Chondrocyte (in vitro differentiated cells): ENCODE data around the gene MRPL9. TPM values are rescaled to one million over a fixed set of nuclear protein-coding genes. Genes with fewer than 3 reads are reported as not detected.
A peak's percentile ranks its signal among the peaks of the same experiment; 100 is the strongest.

Source experiments
- DNase-seq: peaks from one replicate; pipeline ENCODE4 v3.0.0; 2021; ENCODE audit warnings: mixed read lengths, low spot score
- H3K27ac Mint-ChIP-seq: one replicate; pipeline ENCODE4 v1.8.0; 2021; ENCODE audit warnings: mild to moderate bottlenecking, moderate library complexity, mixed read lengths; ENCODE audit not compliant: unreplicated experiment
- H3K27me3 Mint-ChIP-seq: 2 replicates; pipeline ENCODE4 v1.8.0; 2021; ENCODE audit warnings: low read depth, mixed read lengths
- H3K36me3 Mint-ChIP-seq: 2 replicates; pipeline ENCODE4 v1.8.0; 2021; ENCODE audit warnings: low read depth, mixed read lengths
- H3K4me1 Mint-ChIP-seq: 2 replicates; pipeline ENCODE4 v1.8.0; 2021; ENCODE audit warnings: low read depth, mild to moderate bottlenecking, mixed read lengths
- H3K4me3 Mint-ChIP-seq: one replicate; pipeline ENCODE4 v1.8.0; 2021; ENCODE audit warnings: mild to moderate bottlenecking, moderate library complexity, mixed read lengths; ENCODE audit not compliant: unreplicated experiment
- H3K9me3 Mint-ChIP-seq: 2 replicates; pipeline ENCODE4 v1.8.0; 2021; ENCODE audit warnings: low read depth, mixed read lengths
- long read RNA-seq: library from polyadenylated mRNA; stranded (forward); transcript quantifications from one replicate; pipeline ENCODE4 v2.0.0, GENCODE V29; 2021
- total RNA-seq: library from RNA; stranded (reverse); gene quantifications from 3 replicates; pipeline ENCODE4 v1.2.1, GENCODE V29; 2021
- TF ChIP-seq, protein P1 (sequence below): fragments of 200-600 bp; sonication (generic); IDR thresholded peaks from 2 replicates; pipeline ENCODE4 v1.5.0; 2021; ENCODE audit warnings: antibody characterized with exemption, mild to moderate bottlenecking, moderate library complexity

Gene MRPL9
- total RNA-seq: 48.3 to 58.2 TPM (median 55.5 TPM) in 3 replicates
- long read RNA-seq, transcript MRPL9-201 (6 exons, 882 nt): minor isoform, 5 of 63 reads
- long read RNA-seq, transcript MRPL9-202 (7 exons, 1,296 nt): major isoform, 50 of 63 reads
- long read RNA-seq, partial matches to known transcripts: 0 of 63 reads
- long read RNA-seq, other reads (novel, unspliced or antisense): 8 of 63 reads

DNA sequence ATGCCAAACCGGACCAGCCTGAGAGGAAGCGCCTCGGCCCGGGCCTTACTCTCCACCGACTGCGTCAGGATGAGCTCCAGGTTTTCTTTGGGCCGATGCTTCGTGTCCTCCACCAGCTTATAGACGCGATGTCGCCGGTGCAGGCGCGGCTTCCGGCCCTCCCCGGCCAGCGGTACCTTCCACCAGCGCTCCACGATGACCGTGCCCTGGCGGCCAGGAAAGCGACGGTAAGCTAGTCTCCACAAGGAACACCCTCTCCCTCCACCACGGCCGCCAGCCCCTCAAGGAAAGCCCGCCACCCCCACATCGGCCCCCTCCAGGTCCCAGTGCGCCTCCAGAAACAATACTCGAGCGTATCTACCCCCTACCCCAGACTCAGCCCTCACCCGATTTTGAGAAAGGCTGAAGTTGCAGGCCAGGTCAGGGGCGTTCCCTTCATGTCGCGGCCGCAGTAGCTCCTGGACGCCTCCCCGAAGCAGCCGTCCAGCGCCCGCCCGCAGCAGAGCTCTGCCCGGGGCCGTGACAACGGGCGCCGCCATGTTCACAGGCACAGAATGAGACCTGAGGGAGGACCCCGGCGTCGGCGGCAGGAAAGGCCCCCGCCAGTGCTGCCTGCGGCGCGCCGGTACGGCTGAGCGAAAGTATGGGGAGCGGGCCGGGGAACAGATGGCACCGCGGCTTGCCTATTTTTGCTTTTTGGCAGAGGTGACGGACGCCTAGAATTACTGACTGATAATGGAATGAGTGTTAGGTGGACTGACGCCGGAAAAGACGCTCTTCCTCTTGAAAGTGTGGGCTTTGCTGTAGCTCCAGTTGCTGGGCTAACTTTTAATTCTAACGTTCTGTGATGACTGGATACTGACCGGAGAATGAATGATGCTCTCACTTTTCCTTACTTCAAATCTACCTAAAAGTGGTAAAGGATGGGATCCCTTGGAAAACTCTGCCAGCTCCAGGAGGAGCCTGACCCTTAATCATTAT is at the start of gene MRPL9:
Gene MRPL9 (minus strand): TSS at position 556 of the 981 bp plus-strand sequence. CDS start 17 bp downstream, at position 539.
- DNase-seq: peak; percentile 93
- H3K4me1 Mint-ChIP-seq: peaks cover 19% of the 10 kb centered on the region
- peaks cover 18% of the 10 kb centered on the region for H3K36me3 Mint-ChIP-seq
- H3K27me3 Mint-ChIP-seq: no peaks in the 10 kb centered on the region
- H3K4me3 Mint-ChIP-seq: peak within 1 kb of the TSS; percentile 91
- TF ChIP-seq, protein P1, sequence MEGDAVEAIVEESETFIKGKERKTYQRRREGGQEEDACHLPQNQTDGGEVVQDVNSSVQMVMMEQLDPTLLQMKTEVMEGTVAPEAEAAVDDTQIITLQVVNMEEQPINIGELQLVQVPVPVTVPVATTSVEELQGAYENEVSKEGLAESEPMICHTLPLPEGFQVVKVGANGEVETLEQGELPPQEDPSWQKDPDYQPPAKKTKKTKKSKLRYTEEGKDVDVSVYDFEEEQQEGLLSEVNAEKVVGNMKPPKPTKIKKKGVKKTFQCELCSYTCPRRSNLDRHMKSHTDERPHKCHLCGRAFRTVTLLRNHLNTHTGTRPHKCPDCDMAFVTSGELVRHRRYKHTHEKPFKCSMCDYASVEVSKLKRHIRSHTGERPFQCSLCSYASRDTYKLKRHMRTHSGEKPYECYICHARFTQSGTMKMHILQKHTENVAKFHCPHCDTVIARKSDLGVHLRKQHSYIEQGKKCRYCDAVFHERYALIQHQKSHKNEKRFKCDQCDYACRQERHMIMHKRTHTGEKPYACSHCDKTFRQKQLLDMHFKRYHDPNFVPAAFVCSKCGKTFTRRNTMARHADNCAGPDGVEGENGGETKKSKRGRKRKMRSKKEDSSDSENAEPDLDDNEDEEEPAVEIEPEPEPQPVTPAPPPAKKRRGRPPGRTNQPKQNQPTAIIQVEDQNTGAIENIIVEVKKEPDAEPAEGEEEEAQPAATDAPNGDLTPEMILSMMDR: peak; percentile 34
- H3K9me3 Mint-ChIP-seq: no peaks in the 10 kb centered on the region
- H3K27ac Mint-ChIP-seq: peak within 1 kb of the TSS; percentile 85

DNA sequence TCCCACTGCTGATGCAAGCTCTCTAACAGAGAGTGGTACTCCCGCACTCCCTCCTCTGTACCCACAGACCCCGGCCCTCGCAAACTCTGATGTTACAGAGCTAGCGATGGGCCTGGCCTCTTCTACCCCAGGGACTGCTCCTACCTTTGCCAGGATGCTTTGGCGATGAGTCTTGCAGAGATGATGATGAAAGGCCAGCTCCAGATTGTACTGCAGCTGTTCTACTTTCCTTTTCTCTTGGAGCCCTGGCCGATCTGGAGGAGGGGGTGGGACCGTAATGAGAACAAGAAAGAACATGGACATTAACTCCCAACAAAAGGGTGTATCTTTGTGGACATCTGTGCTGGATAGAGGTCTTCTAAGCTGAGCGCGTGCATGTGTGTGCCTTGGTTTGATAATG is 47.9 kb upstream of the MRPL9 start:
- no peak for DNase-seq
- H3K27me3 Mint-ChIP-seq: peaks cover 48% of the 10 kb centered on the region
- H3K27ac Mint-ChIP-seq: no peak overlapping the region

DNA sequence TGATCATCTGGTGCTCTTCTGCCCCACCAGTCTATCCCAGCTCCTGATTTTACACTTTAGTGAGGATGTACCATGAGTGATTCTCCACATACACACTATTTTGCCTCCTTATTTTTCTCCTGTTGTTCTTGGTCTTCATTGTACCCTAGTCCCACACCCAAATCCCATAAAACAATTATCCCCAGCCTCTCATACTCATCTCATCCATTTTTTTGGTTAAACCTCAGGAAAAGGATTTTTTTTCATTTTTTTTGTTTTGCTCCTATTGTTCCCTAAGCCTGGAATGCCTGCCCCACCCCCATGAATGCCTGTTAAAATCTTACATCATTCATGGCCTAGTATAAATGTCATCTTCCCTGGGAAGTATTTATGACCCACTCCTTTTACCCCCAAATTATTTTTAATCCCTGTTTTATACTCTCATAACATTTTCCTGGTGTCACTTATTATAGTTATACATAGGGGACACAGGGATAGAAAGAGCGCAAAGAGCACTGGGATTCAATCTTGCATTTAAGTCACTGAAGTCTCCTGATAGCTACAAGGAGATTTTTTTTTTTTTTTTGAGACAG is 46.8 kb upstream of the MRPL9 start:
- H3K36me3 Mint-ChIP-seq: no peaks in the 10 kb centered on the region
- H3K27me3 Mint-ChIP-seq: peaks cover 54% of the 10 kb centered on the region
- H3K9me3 Mint-ChIP-seq: no peaks in the 10 kb centered on the region
- no peak overlapping the region for H3K27ac Mint-ChIP-seq
- no peak for DNase-seq
- TF ChIP-seq, protein P1: no peak
- H3K4me1 Mint-ChIP-seq: no peaks in the 10 kb centered on the region
- no peak overlapping the region for H3K4me3 Mint-ChIP-seq

More for the DNA sequence above, 47.9 kb upstream of the MRPL9 start:
- Mint-ChIP-seq H3K4me3 (no peak overlapping the region), H3K4me1 (no peaks in the 10 kb centered on the region), H3K36me3 (no peaks in the 10 kb centered on the region), H3K9me3 (no peaks in the 10 kb centered on the region)
- TF ChIP-seq, protein P1: no peak

DNA sequence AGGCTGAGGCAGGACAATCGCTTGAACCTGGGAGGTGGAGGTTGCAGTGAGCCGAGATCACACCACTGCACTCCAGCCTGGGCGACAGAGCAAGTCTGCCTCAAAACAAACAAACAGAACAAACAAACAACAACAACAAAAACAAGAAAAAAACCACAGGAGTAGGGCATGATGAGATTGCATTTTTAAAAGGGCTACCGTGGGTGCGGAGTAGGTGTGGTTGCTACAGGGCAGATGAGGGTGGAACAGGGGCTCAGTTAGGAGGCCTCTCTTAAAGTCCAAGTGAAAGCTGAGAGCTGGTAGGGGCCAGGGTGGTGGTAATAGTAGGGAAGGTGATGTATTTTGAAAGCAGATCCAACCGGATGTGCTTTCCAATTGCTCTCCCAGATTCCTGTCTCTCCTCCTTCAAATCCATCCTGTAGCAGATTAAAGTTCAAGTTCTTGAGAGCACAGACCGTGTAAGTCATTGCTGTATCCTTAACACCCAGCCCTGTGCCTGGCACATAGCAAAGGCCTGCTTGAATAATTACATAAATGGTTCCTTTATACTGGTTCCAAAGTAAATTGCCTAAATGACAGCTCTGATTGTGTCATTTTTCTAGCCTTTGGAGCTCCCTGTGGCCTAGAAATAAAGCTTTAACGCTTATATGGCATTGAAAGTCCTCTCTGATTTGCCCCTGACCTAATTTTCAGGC is 46.1 kb upstream of the MRPL9 start:
- H3K27ac Mint-ChIP-seq: no peak overlapping the region
- H3K4me1 Mint-ChIP-seq: no peaks in the 10 kb centered on the region
- H3K36me3 Mint-ChIP-seq: no peaks in the 10 kb centered on the region
- no peaks in the 10 kb centered on the region for H3K9me3 Mint-ChIP-seq
- no peak for DNase-seq
- TF ChIP-seq, protein P1: no peak
- peaks cover 58% of the 10 kb centered on the region for H3K27me3 Mint-ChIP-seq
- no peak overlapping the region for H3K4me3 Mint-ChIP-seq
